Activated T-cell treated with anti-CD3 and anti-CD28 coated beads for 4 hours (primary cell): ENCODE measurements around the gene MS4A4E.
"Not testable (repeated sequence)": the region's sequence is repeated elsewhere in the genome, so short reads cannot be mapped to it uniquely, and the experiment has no call there.

Experiments used
- DNase-seq: peaks from one replicate; pipeline ENCODE4 v3.0.0-alpha.2; 2020

MS4A4E gene

DNA sequence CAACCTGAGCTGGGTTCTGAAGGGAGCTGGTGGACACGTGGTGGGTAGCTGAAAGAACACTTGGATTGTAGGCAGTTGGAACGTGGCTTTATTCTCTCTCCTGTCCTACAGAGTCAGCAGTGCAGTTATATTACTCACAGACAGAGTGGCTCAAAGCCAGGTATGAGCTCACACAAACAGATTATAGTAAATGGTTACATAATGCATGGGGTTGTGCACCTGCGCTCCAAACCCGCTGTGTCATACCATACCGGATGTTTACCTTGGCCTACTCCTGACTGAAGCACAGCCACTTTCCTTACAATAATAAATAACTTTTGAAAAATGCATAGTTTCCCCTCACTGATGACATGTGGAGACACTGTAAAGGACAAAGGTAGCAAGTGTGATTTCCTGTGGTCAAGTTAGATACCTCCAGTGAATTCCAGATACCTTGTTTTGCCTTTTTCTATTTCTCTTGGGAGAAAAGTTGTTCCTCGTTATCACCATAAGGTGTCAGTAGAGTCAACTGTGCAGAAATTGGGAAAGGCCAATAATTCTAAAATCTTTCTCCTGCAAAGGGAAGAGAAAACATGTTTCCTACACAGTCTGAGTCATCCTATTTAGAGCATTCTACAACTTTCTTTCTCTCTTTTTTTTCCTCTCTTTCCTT lies 73.5 kb downstream of the MS4A4E start:
- DNase-seq, result no peak

DNA sequence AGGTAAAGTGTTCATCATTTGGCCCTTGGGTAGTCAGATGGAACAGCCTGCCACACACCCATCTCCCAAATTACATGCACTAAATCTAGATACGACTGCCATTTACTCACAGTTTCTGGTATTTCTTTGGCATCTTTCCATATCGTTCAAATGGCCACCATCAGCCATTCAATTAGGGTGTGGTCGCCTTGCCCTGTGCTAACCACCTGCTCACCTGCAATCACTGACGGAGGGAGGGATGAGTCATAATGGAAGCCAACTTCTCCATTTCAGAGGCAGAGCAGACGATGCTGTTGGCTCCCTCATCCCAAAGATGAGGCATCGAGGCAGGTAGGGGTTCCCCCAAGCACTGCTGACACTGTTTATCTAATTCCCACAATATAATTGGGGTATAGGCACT lies 74.6 kb downstream of the MS4A4E start:
- DNase-seq, result no peak

DNA sequence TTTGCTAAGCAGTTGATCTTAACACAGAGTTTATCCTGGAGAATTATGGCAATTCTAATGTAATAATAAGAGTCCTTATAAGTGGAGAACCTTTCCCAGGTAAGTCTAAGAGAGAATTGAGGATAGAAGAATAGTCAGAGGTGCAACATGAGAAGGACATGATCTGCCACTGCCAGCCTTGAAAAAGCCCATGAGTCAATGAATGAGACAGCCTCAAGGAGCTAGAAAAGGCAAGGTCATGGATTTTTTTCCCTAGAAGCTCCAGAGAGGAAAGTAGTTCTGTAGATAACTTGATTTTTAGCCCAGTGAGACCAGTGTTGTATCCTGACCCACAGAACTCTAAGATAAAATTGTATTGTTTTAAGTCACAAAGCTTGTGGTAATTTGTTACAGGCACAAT lies 77.0 kb downstream of the MS4A4E start:
- no peak for DNase-seq

DNA sequence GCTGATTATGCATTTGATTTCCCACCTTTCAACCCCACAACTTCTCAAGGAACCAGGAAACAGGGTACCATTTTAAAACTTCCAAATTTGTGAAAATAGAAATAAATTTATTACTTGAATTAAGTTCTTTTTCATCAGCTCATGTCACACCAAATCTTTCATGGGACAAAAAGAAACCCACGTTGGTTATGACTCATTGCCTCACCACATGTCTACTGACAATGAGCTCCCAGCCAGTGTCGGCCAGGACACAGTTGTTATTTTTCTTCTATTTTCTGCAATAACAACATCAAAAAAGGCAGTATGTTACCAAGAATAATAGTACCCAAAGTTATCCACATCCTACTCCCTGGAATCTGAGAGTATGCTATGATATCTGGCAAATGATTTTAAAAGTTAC lies 77.4 kb downstream of the MS4A4E start:
- no peak for DNase-seq

DNA sequence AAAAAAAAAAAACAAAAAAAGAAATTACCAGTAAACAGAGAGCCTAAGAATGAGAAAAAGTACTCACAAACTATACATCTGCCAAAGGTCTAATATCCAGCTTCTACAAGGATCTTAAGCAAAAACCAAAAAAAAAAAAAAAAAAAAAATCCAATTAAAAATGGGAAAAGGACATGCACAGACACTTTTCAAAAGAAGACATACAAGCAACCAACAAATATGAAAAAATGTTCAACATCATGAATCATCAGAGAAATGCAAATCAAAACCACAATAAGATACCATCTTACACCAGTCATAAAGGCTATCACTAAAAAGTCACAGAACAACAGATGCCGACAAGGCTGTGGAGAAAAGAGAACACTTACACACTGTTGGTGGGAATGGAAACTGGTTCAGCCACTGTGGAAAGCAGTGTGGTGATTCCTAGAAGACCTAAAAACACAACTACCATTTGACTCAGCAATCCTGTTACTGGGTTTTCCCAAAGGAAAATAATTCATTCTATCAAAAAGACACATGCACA lies 78.3 kb downstream of the MS4A4E start:
- DNase-seq, result no peak

DNA sequence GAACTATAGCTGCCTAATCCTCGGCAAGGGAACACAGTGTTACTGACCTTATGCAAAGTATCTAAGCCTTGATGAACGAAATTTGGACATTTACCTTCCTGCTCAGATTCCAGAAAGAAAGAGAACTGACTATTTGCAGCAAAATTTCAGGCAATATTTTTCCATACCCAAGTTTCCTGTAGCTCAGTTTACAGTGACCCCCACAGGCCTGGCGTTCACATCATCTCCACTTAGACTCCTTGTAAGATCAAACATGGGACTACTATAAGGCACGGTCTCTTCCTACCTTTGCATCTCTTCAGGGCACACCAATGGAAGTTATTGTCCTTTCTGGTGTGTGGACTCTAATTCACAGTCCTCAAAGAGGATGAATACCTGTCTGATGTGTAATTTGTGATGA lies 81.2 kb downstream of the MS4A4E start:
- no peak for DNase-seq

DNA sequence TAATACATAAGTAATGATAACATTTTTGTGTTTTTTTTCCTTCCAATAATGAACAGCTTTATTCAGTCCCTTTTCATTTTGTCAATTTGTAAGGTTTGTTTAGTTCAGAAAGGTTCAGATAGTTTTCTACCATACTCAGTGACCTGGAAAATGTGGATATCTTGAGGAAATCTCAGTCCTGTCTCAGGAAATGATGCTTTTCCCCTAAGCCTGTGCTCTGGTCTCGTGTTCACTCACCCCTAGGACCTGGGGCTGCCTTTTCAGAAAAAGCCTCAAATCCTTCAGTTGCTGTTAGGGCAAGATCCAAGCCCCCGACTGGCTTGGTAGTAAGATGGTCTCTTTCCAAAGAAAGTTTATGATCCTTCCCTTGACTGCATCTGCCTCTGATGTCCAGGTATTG lies 81.8 kb downstream of the MS4A4E start:
- no peak for DNase-seq

DNA sequence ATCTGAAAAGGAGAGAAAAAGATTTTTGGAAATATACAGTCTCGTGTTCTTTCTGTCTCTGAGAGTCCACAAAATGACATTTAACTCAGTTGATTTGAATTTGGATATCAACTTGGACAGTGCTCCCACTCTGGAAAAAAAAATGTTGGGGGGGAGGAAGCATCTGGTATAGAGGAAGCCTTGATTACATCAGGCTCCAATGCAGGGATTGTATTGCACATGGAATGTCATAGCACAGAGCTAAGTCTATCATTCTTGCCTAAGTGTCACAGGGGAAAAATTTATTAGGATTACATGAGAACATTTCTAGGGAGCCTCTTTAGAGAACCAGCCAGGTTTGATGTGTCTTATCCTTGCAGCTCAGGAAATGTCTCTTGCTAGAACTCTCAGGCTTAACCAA lies 83.1 kb downstream of the MS4A4E start:
- no peak for DNase-seq

DNA sequence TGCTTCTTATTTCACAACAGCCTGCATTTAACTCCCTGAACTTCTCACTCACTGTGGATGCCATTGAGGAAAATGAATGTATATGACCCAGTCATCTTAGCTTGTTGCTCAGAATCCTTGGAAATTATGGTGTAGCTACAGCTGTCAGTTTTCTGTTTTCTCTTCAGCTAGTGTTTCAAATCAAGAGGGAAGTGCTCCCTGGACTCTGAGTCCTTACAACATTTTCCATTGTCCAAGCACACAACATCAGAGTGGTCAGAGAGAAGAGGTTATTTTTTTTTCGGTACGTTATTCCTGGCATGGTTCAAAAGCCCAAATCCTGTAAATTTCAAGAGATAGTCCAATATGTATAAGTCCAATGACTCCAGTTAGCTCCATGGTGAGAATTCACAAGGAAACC lies 83.7 kb downstream of the MS4A4E start:
- no peak for DNase-seq

DNA sequence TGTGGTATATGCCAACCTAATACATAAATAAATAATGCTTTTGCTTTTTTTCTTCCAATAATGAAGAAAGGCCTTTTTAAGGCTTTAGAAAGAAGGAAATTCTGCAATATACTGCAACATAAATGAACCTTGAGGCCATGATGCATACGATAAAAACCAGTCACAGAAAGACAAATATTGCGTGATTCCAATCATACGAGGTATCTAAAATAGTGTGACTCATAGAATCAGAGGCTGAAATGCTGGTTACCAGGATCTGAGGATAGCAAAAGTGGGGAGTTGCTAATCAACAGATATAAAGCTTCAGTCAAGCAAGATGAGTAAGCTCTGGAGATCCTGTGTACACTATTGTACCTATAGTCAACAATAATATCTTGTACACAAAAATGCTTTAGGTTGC lies 84.3 kb downstream of the MS4A4E start:
- DNase-seq, result no peak

DNA sequence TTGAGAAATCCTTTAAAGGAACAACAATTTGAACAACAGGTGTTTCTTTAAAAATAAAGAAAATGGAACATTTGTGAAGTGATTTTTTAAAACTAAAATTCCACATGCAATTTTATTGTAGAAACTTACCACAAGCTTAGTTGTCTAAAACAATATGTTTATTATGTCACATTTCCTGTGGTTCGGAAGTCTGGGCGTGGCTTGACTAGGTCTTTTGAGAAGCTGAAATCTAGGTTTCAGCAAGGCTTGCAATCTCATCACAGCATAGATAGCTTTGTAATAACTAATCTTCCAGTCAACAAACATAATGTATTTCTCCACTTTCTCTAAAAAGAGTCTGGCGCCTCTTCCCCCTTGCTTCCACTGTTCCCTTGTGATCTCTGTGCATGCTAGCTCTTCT lies 87.0 kb downstream of the MS4A4E start:
- DNase-seq, result no peak

DNA sequence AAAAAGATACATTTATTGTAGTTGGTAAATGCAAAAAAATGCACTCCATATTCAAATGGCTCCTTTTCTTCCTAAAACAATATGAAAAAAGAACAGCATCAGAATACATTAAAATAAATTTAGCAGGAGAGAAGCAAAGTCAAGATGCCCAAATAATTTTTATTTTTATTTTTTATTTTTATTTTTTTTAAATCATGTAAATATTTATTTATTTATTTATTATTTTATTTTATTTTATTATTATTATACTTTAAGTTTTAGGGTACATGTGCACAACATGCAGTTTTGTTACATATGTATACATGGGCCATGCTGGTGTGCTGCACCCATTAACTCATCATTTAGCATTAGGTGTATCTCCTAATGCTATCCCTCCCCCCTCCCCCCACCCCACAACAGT lies 90.2 kb downstream of the MS4A4E start:
- not testable (repeated sequence) for DNase-seq

DNA sequence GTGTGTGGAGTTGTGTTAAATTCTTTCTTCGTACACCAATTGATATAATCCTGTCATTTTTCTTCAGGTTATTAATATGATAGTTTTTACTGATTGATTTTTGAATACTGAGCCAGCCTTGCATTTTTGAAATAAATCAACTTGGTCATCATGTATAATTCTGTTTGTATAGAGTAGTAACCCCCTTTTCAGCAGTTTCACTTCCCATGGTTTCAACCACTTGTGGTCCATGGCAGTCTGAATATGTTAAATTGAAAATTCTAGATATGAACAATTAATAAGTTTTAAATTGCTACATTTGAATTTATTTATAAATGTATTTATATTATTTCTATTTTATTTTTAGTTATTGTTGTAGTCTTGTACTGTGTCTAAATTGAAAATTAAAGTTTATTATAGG lies 92.7 kb downstream of the MS4A4E start:
- no peak for DNase-seq
